Heart left ventricle (tissue), 13 donors: ENCODE data around the gene ZNF341.

Experiments
- POLR2A ChIP-seq, 2 donors: fragments of 450-650 bp; IDR thresholded peaks; one replicate each; pipeline ENCODE4 v1.6.1; 2017; ENCODE audit warnings: antibody characterized with exemption in 2 of 2, mild to moderate bottlenecking in 2 of 2, moderate library complexity in 2 of 2
- TF ChIP-seq, protein P1 (sequence below), 12 donors: fragments of 200-600 bp; sonication (generic) in 4 of 12; IDR thresholded peaks; one replicate each; pipeline versions ENCODE4 v1.5.0 to v1.8.0; 2018 to 2022; ENCODE audit warnings: antibody characterized with exemption in 12 of 12, mild to moderate bottlenecking in 5 of 12
- donor health status: ischemic (EF 13 %, LVEDD 7.1; RV severe dilation, severe dysfunction).
- donor health status: DM: no; HTN: yes; CAD: no.
- donor health status: DM: no; HTN: no; CAD: no.
- donor health status: ischemic (EF 25% LVEDD 6.9; RV normal size, moderate dysfunction).
- donor health status: ischemic (EF 25% LVEDD 5.7; RV mildly dilated, moderate dysfunction).
- donor health status: ischemic (EF 35%, LVEDD 5.7; RV mildly dilated, moderate dysfunction).
- donor health status: nonischemic (EF 11% LVEDD 7.7; RV severe dilation, severe dysfunction).
- donor health status: DM: yes; HTN: yes; CAD: no.
- donor health status: PGD.
- donor health status: ischemic (EF 29% LVEDD 5.4; RV normal size, mild dysfunction).
- donor health status: nonischemic (EF 23%, LVEDD 6.1; RV moderate dilation, normal function).

DNA sequence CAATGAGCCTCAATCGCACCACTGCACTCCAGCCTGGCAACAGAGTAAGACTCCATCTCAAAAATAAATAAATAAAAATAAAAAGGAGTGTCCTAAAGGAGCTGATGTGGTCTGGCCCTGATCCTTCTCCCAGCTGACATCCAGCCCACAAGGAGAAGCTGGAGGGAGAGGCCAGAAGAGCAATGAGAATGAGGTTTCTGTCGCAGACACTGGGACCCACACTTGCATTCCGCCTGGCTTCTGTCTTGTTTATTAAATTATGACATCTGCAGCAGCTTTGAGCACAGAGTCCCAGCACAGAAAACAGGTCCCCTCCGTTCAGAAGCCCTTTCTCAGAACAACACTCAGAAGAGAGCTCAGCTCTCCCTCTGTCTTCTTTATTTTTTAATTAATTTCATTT is 35.3 kb upstream of the ZNF341 start:
- TF ChIP-seq, protein P1, sequence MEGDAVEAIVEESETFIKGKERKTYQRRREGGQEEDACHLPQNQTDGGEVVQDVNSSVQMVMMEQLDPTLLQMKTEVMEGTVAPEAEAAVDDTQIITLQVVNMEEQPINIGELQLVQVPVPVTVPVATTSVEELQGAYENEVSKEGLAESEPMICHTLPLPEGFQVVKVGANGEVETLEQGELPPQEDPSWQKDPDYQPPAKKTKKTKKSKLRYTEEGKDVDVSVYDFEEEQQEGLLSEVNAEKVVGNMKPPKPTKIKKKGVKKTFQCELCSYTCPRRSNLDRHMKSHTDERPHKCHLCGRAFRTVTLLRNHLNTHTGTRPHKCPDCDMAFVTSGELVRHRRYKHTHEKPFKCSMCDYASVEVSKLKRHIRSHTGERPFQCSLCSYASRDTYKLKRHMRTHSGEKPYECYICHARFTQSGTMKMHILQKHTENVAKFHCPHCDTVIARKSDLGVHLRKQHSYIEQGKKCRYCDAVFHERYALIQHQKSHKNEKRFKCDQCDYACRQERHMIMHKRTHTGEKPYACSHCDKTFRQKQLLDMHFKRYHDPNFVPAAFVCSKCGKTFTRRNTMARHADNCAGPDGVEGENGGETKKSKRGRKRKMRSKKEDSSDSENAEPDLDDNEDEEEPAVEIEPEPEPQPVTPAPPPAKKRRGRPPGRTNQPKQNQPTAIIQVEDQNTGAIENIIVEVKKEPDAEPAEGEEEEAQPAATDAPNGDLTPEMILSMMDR (IDR thresholded peaks at IDR 0.05): no peak
- TF ChIP-seq POLR2A (IDR thresholded peaks at IDR 0.05): no peak
